ENCODE measurements around the gene NUDT13. TPM values are rescaled to one million over a fixed set of nuclear protein-coding genes. Genes with fewer than 3 reads are reported as not detected.

NUDT13 gene
- total RNA-seq, 2 experiments from 2014 or later = 1.6 to 2.2 TPM

DNA sequence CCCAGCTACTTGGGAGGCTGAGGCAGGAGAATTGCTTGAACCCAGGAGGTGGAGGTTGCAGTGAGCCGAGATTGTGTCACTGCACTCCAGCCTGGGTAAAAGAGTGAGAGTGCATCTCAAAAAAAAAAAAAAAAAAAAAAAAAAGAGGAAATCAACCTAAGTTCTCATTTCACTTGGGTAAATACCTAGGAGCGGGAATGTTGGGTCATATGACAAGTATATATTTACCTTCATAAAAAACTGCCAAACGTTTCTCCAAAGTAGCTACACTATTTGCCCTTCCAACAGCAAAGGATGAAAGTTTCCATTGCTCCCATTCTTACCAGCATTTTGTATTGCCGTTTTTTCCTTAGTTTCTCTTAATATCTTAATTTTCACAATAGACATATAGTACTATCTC is 23.4 kb upstream of the NUDT13 start:
- Mint-ChIP-seq H3K4me3 (no peak overlapping the region), H3K9me3 (ENCODE audit: low read depth) (no peaks in the 10 kb centered on the region), H3K4me1 (peaks cover 15% of the 10 kb centered on the region), H3K27me3 (no peaks in the 10 kb centered on the region), H3K36me3 (ENCODE audit: low read depth) (peaks cover 5% of the 10 kb centered on the region), H3K27ac (no peak overlapping the region)
- CTCF ChIA-PET = interaction anchor here (0.6 kb wide), 1 partner anchor 78 kb away, joined by 5 read pairs; no protein-coding TSS in a partner anchor
- no peak for ATAC-seq
- intact Hi-C loops (cut with DNase I, micrococcal nuclease) = no loop called here
- POLR2A ChIA-PET = no interaction called here
- DNase-seq = no peak

DNA sequence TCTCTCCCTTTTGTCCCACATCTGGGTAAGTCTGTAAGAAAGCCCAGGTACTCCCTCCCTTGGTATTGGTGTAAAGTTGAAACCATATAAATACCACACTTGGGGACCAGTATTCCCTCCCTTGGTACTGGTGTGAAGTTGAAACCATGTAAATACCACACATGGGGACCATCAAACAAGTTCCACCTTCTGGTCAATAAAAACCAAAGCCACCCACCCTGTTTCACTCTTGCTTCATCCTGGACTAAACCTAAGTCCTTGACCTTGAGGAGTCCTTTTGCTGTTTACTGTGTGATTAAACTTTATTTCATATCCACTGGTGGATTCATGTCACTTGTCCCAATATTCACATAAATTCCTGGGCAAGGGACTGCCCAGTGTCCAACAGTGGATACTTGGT is 22.0 kb upstream of the NUDT13 start:
- ATAC-seq (no peak), DNase-seq (no peak)
- Mint-ChIP-seq H3K27me3 (no peaks in the 10 kb centered on the region), H3K36me3 (ENCODE audit: low read depth) (peaks cover 8% of the 10 kb centered on the region), H3K4me1 (peaks cover 16% of the 10 kb centered on the region), H3K9me3 (ENCODE audit: low read depth) (no peaks in the 10 kb centered on the region), H3K4me3 (no peak overlapping the region), H3K27ac (no peak overlapping the region)
- ChIA-PET CTCF (interaction anchor here (1.2 kb wide), 1 partner anchor 21 kb away, joined by 3 read pairs; no protein-coding TSS in a partner anchor), POLR2A (no interaction called here)
- intact Hi-C loops (cut with DNase I, micrococcal nuclease) = no loop called here

DNA sequence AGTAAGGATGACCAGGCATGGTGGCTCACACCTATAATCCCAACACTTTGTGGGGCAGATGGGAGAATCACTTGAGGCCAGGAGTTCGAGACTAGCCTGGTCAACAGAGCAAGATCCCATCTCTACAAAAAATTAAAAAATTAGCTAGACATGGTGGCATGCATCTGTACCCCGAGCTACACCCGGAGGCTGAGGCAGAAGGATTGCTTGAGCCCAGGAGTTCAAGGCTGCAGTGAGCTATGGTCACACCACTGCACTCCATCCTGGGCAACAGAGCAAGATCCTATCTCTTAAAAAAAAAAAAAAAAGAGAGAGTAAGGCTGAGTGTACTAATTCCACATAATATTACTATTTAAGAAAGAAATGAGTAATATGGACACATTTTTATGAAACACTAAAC is 17.4 kb upstream of the NUDT13 start:
- H3K4me3 Mint-ChIP-seq = no peak overlapping the region
- DNase-seq (no peak), ATAC-seq (no peak)
- H3K27me3 Mint-ChIP-seq = no peaks in the 10 kb centered on the region
- H3K27ac Mint-ChIP-seq = no peak overlapping the region
- CTCF ChIA-PET = interaction anchor here (0.7 kb wide), 1 partner anchor 16 kb away, joined by 3 read pairs; no protein-coding TSS in a partner anchor
- intact Hi-C loops (cut with DNase I, micrococcal nuclease) = loop anchor here in 1 of 2 experiments (10.0 kb wide), 1 partner anchor 402 kb away; the partner anchor contains the start of gene PPP3CB
- H3K4me1 Mint-ChIP-seq = peaks cover 36% of the 10 kb centered on the region
- POLR2A ChIA-PET = interaction anchor here (0.6 kb wide), 1 partner anchor 532 kb away, joined by 3 read pairs; no protein-coding TSS in a partner anchor
- H3K36me3 Mint-ChIP-seq (ENCODE audit: low read depth) = peaks cover 21% of the 10 kb centered on the region
- H3K9me3 Mint-ChIP-seq (ENCODE audit: low read depth) = no peaks in the 10 kb centered on the region

DNA sequence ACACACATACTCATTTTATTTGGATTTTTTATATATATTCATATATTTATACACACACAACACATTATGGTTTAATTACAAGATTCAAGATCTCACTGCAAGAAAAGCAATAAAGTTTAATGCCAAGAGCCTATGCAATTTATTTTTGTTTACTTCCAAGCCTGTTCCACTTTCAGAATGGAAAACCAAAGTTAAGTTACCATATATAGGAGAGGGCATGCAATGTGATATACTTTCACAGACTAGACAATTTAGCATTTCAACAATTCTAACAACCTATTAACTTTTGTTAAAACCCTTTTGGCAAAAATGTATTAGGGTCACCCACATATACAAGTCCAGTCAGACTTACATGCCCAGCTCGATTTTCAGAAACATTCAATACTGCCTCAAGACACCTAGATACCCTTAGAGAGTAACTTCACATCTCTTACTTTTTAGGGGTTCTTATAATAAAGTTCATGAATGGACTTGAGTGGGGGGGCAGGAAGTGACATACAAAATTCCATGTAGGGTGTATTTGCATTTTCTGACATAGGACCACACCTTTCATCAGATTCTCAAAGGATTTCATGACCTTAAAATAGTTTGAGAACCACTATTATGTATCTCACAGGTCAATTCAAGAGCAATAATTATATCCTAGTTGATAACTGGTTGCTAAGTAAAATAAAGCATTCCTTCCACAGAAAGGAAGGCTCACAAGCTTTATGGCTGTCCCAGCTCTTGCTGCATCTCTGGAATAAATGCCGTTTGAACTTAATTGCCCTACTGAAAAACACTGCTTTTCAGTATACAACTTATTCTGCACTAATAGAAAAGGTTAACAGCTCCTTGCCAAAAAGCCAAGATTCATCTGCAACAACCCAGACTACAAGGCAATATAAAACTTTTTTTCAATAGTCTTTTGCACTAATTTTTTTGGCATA is 16.1 kb upstream of the NUDT13 start:
- intact Hi-C loops (cut with DNase I, micrococcal nuclease) = loop anchor here in 1 of 2 experiments (10.0 kb wide), 1 partner anchor 401 kb away; the partner anchor contains the start of gene PPP3CB
- Mint-ChIP-seq H3K4me3 (peak overlapping the region; percentile 86), H3K9me3 (ENCODE audit: low read depth) (no peaks in the 10 kb centered on the region), H3K36me3 (ENCODE audit: low read depth) (peaks cover 21% of the 10 kb centered on the region), H3K27me3 (no peaks in the 10 kb centered on the region), H3K4me1 (peaks cover 29% of the 10 kb centered on the region), H3K27ac (peak overlapping the region; percentile 73)
- POLR2A ChIA-PET = interaction anchor here (0.6 kb wide), 1 partner anchor 12 kb away, joined by 3 read pairs; no protein-coding TSS in a partner anchor
- CTCF ChIA-PET = interaction anchor here (0.6 to 4.7 kb wide), 4 partner anchors 9 to 64 kb away, joined by 3 to 47 read pairs (median 12); partner anchors contain the start of gene NUDT13
- DNase-seq (no peak), ATAC-seq (no peak)

DNA sequence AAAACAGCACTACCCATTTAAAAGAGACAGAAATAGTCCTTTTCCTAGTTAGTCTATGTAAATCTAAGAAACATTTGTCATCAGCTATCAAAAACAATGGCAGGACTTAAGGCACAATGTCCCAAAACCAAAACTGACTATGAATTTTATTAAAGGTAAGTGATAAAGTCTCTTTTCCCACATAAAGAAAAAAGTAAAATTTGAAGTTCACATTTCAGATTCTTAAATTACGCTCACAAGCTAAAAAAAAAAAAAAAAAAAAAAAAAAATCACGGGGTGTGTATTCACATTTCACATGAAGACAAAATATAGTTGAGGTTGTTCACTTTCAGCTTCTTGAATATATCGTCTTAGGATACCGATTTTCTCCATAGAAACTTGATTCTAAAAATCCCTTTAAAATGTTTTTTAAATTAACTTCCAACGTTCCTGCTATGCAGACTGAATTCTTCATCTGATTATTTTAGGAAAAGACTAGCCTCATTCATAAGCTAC is 15.2 kb upstream of the NUDT13 start:
- peak overlapping the region; percentile 97 for H3K27ac Mint-ChIP-seq
- CTCF ChIA-PET = interaction anchor here (0.6 to 4.7 kb wide), 7 partner anchors 11 to 944 kb away, joined by 3 to 47 read pairs (median 9); partner anchors contain the start of genes ECD, FAM149B1 and NUDT13
- no peaks in the 10 kb centered on the region for H3K9me3 Mint-ChIP-seq (ENCODE audit: low read depth)
- intact Hi-C loops (cut with DNase I, micrococcal nuclease) = loop anchor here (5.0 to 10.0 kb wide), 4 partner anchors 33 to 902 kb away; partner anchors contain the start of genes DNAJC9 (in 1 of the 2), PPP3CB (in 1 of the 2) and VCL (in 1 of the 2)
- POLR2A ChIA-PET = interaction anchor here (0.6 to 2.7 kb wide), 3 partner anchors 15 to 599 kb away, joined by 3 to 18 read pairs (median 16); partner anchors contain the start of genes DNAJC9 and NUDT13
- DNase-seq (no peak), ATAC-seq (no peak)
- no peaks in the 10 kb centered on the region for H3K27me3 Mint-ChIP-seq
- H3K4me1 Mint-ChIP-seq = peaks cover 29% of the 10 kb centered on the region
- peaks cover 21% of the 10 kb centered on the region for H3K36me3 Mint-ChIP-seq (ENCODE audit: low read depth)
- H3K4me3 Mint-ChIP-seq = peak overlapping the region; percentile 86

DNA sequence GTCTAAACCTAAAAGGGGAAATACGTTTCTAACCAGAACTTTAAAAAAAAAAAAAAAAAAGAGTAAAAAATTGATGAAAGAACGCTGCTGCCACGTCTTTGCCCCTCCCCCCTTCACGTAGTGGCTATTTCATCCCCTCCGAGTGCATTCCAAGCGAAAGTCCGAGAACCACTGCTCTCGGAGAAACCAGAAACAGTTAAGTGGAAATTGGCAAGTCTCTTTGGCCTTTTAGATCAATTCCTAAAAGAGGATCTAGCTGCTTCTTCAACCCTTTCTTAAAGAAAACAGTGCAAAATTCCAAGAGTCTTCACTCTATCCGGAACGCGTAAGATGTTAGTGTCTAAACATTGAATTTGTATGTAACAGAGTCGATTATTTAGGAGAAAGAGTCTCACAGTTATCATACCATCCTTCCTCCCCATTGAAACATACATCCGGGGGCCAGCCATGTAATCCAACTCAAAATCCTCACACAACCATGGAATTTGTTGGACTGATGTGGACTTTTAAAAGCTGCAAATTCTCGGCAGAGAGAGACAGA is 14.7 kb upstream of the NUDT13 start:
- POLR2A ChIA-PET = interaction anchor here (0.6 to 2.7 kb wide), 12 partner anchors 14 to 1584 kb away, joined by 3 to 18 read pairs (median 4); partner anchors contain the start of genes DNAJC9, MCU, MRPS16 and NUDT13
- ATAC-seq (no peak), DNase-seq (peak; percentile 62)
- Mint-ChIP-seq H3K27me3 (no peaks in the 10 kb centered on the region), H3K36me3 (ENCODE audit: low read depth) (peaks cover 21% of the 10 kb centered on the region), H3K27ac (peak overlapping the region; percentile 97), H3K4me1 (peaks cover 29% of the 10 kb centered on the region), H3K9me3 (ENCODE audit: low read depth) (no peaks in the 10 kb centered on the region), H3K4me3 (peak overlapping the region; percentile 86)
- intact Hi-C loops (cut with DNase I, micrococcal nuclease) = loop anchor here (1.0 to 10.0 kb wide), 17 partner anchors 15 to 1245 kb away; partner anchors contain the start of genes DNAJC9 (in 2 of the 2), NUDT13 (in 2 of the 2), DNAJB12 (in 1 of the 2) and ECD (in 1 of the 2)
- CTCF ChIA-PET = interaction anchor here (0.6 to 4.7 kb wide), 15 partner anchors 12 to 944 kb away, joined by 3 to 47 read pairs (median 4); partner anchors contain the start of genes ECD, FAM149B1 and NUDT13

DNA sequence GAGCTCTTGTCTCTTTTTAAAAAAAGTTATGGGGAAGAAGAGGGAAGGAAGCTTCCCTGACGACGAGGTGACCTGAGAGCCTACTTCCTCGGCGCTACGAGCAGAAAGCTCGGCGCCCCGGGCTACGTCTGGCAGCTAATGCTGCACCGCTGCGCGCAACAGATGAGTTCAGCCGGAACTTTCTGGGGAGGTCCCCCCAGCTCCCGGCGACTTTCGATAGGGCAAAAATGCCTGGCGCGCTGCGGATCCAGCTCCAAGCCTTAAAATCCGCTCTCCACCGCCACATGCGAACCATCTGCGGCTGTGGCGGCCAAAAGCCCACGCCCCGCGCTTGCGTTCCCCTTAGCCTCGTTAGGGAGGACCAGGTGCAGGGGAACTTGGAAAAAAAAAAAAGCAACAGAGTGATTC is 14.2 kb upstream of the NUDT13 start:
- Mint-ChIP-seq H3K36me3 (ENCODE audit: low read depth) (peaks cover 21% of the 10 kb centered on the region), H3K4me1 (peaks cover 29% of the 10 kb centered on the region), H3K9me3 (ENCODE audit: low read depth) (no peaks in the 10 kb centered on the region), H3K27me3 (no peaks in the 10 kb centered on the region), H3K4me3 (peak overlapping the region; percentile 86), H3K27ac (peak overlapping the region; percentile 97)
- intact Hi-C loops (cut with DNase I, micrococcal nuclease) = loop anchor here (1.0 to 10.0 kb wide), 17 partner anchors 15 to 1245 kb away; partner anchors contain the start of genes DNAJC9 (in 2 of the 2), NUDT13 (in 2 of the 2), DNAJB12 (in 1 of the 2) and ECD (in 1 of the 2)
- DNase-seq (peak; percentile 89), ATAC-seq (peak; percentile 57)
- ChIA-PET POLR2A (interaction anchor here (0.6 to 2.7 kb wide), 11 partner anchors 14 to 1583 kb away, joined by 3 to 18 read pairs (median 4); partner anchors contain the start of genes DNAJC9, MCU, MRPS16 and NUDT13), CTCF (interaction anchor here (0.6 to 4.7 kb wide), 13 partner anchors 13 to 397 kb away, joined by 3 to 47 read pairs (median 4); partner anchors contain the start of genes ECD, FAM149B1 and NUDT13)

- no peaks in the 10 kb centered on the region for H3K9me3 Mint-ChIP-seq (ENCODE audit: low read depth)
- H3K27ac Mint-ChIP-seq = peak within 1 kb of the TSS; percentile 97
- H3K4me1 Mint-ChIP-seq = peaks cover 27% of the 10 kb centered on the region
- CTCF ChIA-PET = interaction anchor here (0.6 to 4.7 kb wide), 20 partner anchors 13 to 753 kb away, joined by 3 to 47 read pairs (median 3); partner anchors contain the start of genes ECD, FAM149B1 and NUDT13
- peak within 1 kb of the TSS; percentile 86 for H3K4me3 Mint-ChIP-seq
- H3K27me3 Mint-ChIP-seq = no peaks in the 10 kb centered on the region
- peaks cover 20% of the 10 kb centered on the region for H3K36me3 Mint-ChIP-seq (ENCODE audit: low read depth)
- DNase-seq (peak; percentile 100), ATAC-seq (peak; percentile 91)
- intact Hi-C loops (cut with DNase I, micrococcal nuclease) = loop anchor here (1.0 to 10.0 kb wide), 20 partner anchors 14 to 1246 kb away; partner anchors contain the start of genes DNAJC9 (in 2 of the 2), ECD (in 2 of the 2), FAM149B1 (in 2 of the 2) and NUDT13 (in 2 of the 2)
- POLR2A ChIA-PET = interaction anchor here (0.6 to 2.7 kb wide), 12 partner anchors 13 to 1583 kb away, joined by 3 to 18 read pairs (median 4); partner anchors contain the start of genes ANXA7, DNAJC9, MCU and NUDT13
Observed at GRCh38 chr10:73096449-73097304, 13.6 kb upstream of the NUDT13 start, which contains the start of gene P4HA1. P4HA1 (minus strand) TSS chr10:73096866; CDS start chr10:73074883, 21,983 bp downstream.

GRCh38 chr10:73097305-73097670 is 13.0 kb upstream of the NUDT13 start:
- Mint-ChIP-seq H3K9me3 (ENCODE audit: low read depth) (no peaks in the 10 kb centered on the region), H3K27ac (peak overlapping the region; percentile 84), H3K4me3 (peak overlapping the region; percentile 86), H3K36me3 (ENCODE audit: low read depth) (peaks cover 18% of the 10 kb centered on the region), H3K27me3 (no peaks in the 10 kb centered on the region), H3K4me1 (peaks cover 23% of the 10 kb centered on the region)
- no peak for DNase-seq
- no peak for ATAC-seq
- POLR2A ChIA-PET = interaction anchor here (0.6 to 2.7 kb wide), 7 partner anchors 12 to 532 kb away, joined by 3 to 18 read pairs (median 5); partner anchors contain the start of genes ANXA7, DNAJC9 and NUDT13
- intact Hi-C loops (cut with DNase I, micrococcal nuclease) = loop anchor here (1.0 to 10.0 kb wide), 11 partner anchors 14 to 1246 kb away; partner anchors contain the start of genes ECD (in 2 of the 2), FAM149B1 (in 2 of the 2), NUDT13 (in 2 of the 2) and DNAJB12 (in 1 of the 2)
- CTCF ChIA-PET = interaction anchor here (0.6 to 4.7 kb wide), 15 partner anchors 12 to 754 kb away, joined by 3 to 47 read pairs (median 3); partner anchors contain the start of genes ECD, FAM149B1 and NUDT13
